ENCODE measurements around the gene HFE. TPM values are rescaled to one million over a fixed set of nuclear protein-coding genes. Genes with fewer than 3 reads are reported as not detected.

The HFE gene
- total RNA-seq, 1 donor from 2014 or later = 2.6 TPM

- no peak for TF ChIP-seq CTCF (conservative IDR thresholded peaks at IDR 0.05)
- H3K36me3 Mint-ChIP-seq = no peaks in the 10 kb centered on the region
- no peak overlapping the region for H3K27ac Mint-ChIP-seq
- no peaks in the 10 kb centered on the region for H3K27me3 Mint-ChIP-seq
- peaks cover 15% of the 10 kb centered on the region for H3K4me1 Mint-ChIP-seq (ENCODE audit: unreplicated experiment)
- DNase-seq (ENCODE audit: extremely low spot score, unreplicated experiment) = no peak
- H3K9me3 Mint-ChIP-seq = no peaks in the 10 kb centered on the region
- no peak overlapping the region for H3K4me3 Mint-ChIP-seq
Observed at GRCh38 chr6:26089272-26089671, 2.0 kb downstream of the HFE start.

GRCh38 chr6:26092443-26092842 lies 5.2 kb downstream of the HFE start:
- no peak for TF ChIP-seq CTCF (conservative IDR thresholded peaks at IDR 0.05)
- Mint-ChIP-seq H3K4me3 (no peak overlapping the region), H3K27me3 (no peaks in the 10 kb centered on the region), H3K4me1 (ENCODE audit: unreplicated experiment) (peaks cover 15% of the 10 kb centered on the region), H3K36me3 (no peaks in the 10 kb centered on the region), H3K9me3 (no peaks in the 10 kb centered on the region), H3K27ac (no peak overlapping the region)
- no peak for DNase-seq (ENCODE audit: extremely low spot score, unreplicated experiment)

- Mint-ChIP-seq H3K4me3 (no peak overlapping the region), H3K36me3 (no peaks in the 10 kb centered on the region)
- no peak for DNase-seq (ENCODE audit: extremely low spot score, unreplicated experiment)
Observed at GRCh38 chr6:26094036-26094435, 6.8 kb downstream of the HFE start.

GRCh38 chr6:26097268-26097875 lies 10.1 kb downstream of the HFE start:
- no peak overlapping the region for H3K4me3 Mint-ChIP-seq
- no peaks in the 10 kb centered on the region for H3K36me3 Mint-ChIP-seq
- no peak for DNase-seq (ENCODE audit: extremely low spot score, unreplicated experiment)
- no peaks in the 10 kb centered on the region for H3K9me3 Mint-ChIP-seq
- no peaks in the 10 kb centered on the region for H3K4me1 Mint-ChIP-seq (ENCODE audit: unreplicated experiment)
- H3K27ac Mint-ChIP-seq = peak overlapping the region; percentile 20
- H3K27me3 Mint-ChIP-seq = no peaks in the 10 kb centered on the region
- TF ChIP-seq CTCF (conservative IDR thresholded peaks at IDR 0.05) = peak; percentile 91

More at GRCh38 chr6:26094036-26094435, 6.8 kb downstream of the HFE start:
- Mint-ChIP-seq H3K27ac (no peak overlapping the region), H3K4me1 (ENCODE audit: unreplicated experiment) (peaks cover 5% of the 10 kb centered on the region), H3K9me3 (no peaks in the 10 kb centered on the region), H3K27me3 (no peaks in the 10 kb centered on the region)
- no peak for TF ChIP-seq CTCF (conservative IDR thresholded peaks at IDR 0.05)

GRCh38 chr6:26103141-26103769 lies 16.0 kb downstream of the HFE start:
- DNase-seq (ENCODE audit: extremely low spot score, unreplicated experiment) = no peak
- H3K27ac Mint-ChIP-seq = peak overlapping the region; percentile 99
- no peaks in the 10 kb centered on the region for H3K9me3 Mint-ChIP-seq
- H3K4me1 Mint-ChIP-seq (ENCODE audit: unreplicated experiment) = peaks cover 11% of the 10 kb centered on the region
- no peaks in the 10 kb centered on the region for H3K36me3 Mint-ChIP-seq
- no peak for TF ChIP-seq CTCF (conservative IDR thresholded peaks at IDR 0.05)
- peaks cover 6% of the 10 kb centered on the region for H3K27me3 Mint-ChIP-seq
- H3K4me3 Mint-ChIP-seq = peak overlapping the region; percentile 95

Measured in type B pancreatic cell (in vitro differentiated cells).